ENCODE results near the gene ITGAD. TPM values are rescaled to one million over a fixed set of nuclear protein-coding genes. Genes with fewer than 3 reads are reported as not detected.

Gene ITGAD
- total and polyA plus RNA-seq, 10 donors: 1.2 to 25.8 (median 17.2) TPM

- TF ChIP-seq CTCF (IDR thresholded peaks at IDR 0.05 in 8 of 11, conservative IDR thresholded peaks at IDR 0.05 in 3 of 11) (no peak), POLR2A (IDR thresholded peaks at IDR 0.05) (no peak), POLR2AphosphoS5 (IDR thresholded peaks at IDR 0.05) (no peak)
- Histone ChIP-seq H3K4me3 (no peak overlapping the region), H3K4me1 (peaks cover 0 to 13% (median 7%) of the 10 kb centered on the region in 6 donors), H3K36me3 (no peaks in the 10 kb centered on the region), H3K27me3 (replicated peaks in 1 of 7) (peaks cover 0 to 12% (median 0%) of the 10 kb centered on the region in 7 donors), H3K27ac (no peak overlapping the region), H3K9me3 (no peaks in the 10 kb centered on the region)
- intact Hi-C loops (cut with DNase I; ENCODE audit: low total_unique reads): no loop called here
- WGBS, 5 donors: 83 to 94% (median 91%) methylated on average over 3 of the region's 3 CpGs
- DNase-seq: no peak
These were observed 36.7 kb downstream of the ITGAD start for GRCh38 chr16:31429796-31430195.

- H3K27me3 ChIP-seq (replicated peaks in 1 of 7): peaks cover 0 to 12% (median 0%) of the 10 kb centered on the region in 7 donors
- H3K4me3 ChIP-seq: no peak overlapping the region
- intact Hi-C loops (cut with DNase I; ENCODE audit: low total_unique reads): no loop called here
- TF ChIP-seq POLR2A (IDR thresholded peaks at IDR 0.05): no peak
- no peak for TF ChIP-seq POLR2AphosphoS5 (IDR thresholded peaks at IDR 0.05)
- TF ChIP-seq CTCF (IDR thresholded peaks at IDR 0.05 in 8 of 11, conservative IDR thresholded peaks at IDR 0.05 in 3 of 11): no peak
- no peaks in the 10 kb centered on the region for H3K9me3 ChIP-seq
- H3K27ac ChIP-seq: no peak overlapping the region
- peaks cover 0 to 13% (median 7%) of the 10 kb centered on the region in 6 donors for H3K4me1 ChIP-seq
- WGBS, 5 donors: 52 to 77% (median 71%) methylated on average over 5 of the region's 5 CpGs
- no peak for DNase-seq
- no peaks in the 10 kb centered on the region for H3K36me3 ChIP-seq
These were observed 37.4 kb downstream of the ITGAD start for GRCh38 chr16:31430380-31431052.

- H3K36me3 ChIP-seq: no peaks in the 10 kb centered on the region
- intact Hi-C loops (cut with DNase I; ENCODE audit: low total_unique reads): no loop called here
- H3K9me3 ChIP-seq: no peaks in the 10 kb centered on the region
- H3K4me1 ChIP-seq: peaks cover 0 to 9% (median 2%) of the 10 kb centered on the region in 6 donors
- no peaks in the 10 kb centered on the region for H3K27me3 ChIP-seq (replicated peaks in 1 of 7)
- 93 to 96% (median 95%) methylated on average over 45 to 47 of the region's 47 CpGs for WGBS, 5 donors
- no peak overlapping the region for H3K4me3 ChIP-seq
- no peak for TF ChIP-seq POLR2AphosphoS5 (IDR thresholded peaks at IDR 0.05)
- no peak for TF ChIP-seq POLR2A (IDR thresholded peaks at IDR 0.05)
- no peak for TF ChIP-seq CTCF (IDR thresholded peaks at IDR 0.05 in 8 of 11, conservative IDR thresholded peaks at IDR 0.05 in 3 of 11)
- DNase-seq: no peak
- no peak overlapping the region for H3K27ac ChIP-seq
These were observed 42.4 kb downstream of the ITGAD start for GRCh38 chr16:31435341-31436220.
